Measurements from ENCODE around the gene SUCO. TPM values are rescaled to one million over a fixed set of nuclear protein-coding genes. Genes with fewer than 3 reads are reported as not detected.

SUCO gene
- total RNA-seq, 5 donors from 2014 or later (not counting 1 experiment from before 2014, with no cell fraction given), result 43.7 to 87.1 (median 47.9) TPM

DNA sequence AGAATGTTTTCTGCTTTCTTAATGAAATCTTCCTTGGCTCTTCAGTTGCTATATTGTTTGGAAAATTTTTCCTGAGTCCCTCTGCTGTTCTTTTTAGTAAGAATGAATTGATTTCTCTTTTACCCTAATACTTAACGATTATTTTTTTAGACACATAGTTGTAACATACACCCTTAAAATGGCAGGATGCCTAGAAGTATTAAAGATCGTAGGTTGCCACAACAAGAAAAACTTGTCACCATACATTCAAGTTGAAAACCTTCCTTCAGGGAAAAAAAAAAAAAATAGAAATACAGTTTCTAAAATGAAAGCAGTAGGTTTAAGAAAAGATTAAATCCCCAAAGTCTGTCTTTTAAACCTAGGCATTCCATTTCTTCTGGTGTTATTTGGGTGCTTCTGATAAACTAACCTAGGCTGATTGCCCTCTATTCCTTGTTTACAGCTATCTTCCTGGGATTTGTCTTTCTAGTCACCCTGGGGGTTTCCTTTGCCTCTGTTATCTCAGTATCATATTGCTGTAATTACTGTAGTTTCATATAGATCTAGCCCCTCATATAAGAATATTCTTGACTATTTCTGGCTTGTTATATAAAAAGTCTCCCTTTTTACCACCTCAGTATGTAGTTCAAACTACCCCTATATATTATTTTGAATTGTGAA lies 16.8 kb downstream of the SUCO start:
- Histone ChIP-seq H3K4me3 (ENCODE audit: control insufficient read depth in 1 of 2, extremely low read depth in 1 of 2, low read length in 1 of 2) (no peak overlapping the region), H3K27ac (ENCODE audit: low read length) (no peak overlapping the region), H3K4me1 (ENCODE audit: control insufficient read depth in 1 of 2, extremely low read depth in 1 of 2, insufficient read depth in 2 of 2, low read length in 2 of 2) (peaks cover 4 to 13% of the 10 kb centered on the region in 2 experiments), H3K27me3 (replicated peaks in 1 of 2; ENCODE audit: control insufficient read depth in 2 of 2, extremely low read depth in 1 of 2, insufficient read depth in 2 of 2, low read length in 1 of 2) (no peaks in the 10 kb centered on the region), H3K9me3 (no peaks in the 10 kb centered on the region), H3K36me3 (ENCODE audit: control insufficient read depth in 2 of 2, extremely low read depth in 1 of 2, insufficient read depth in 1 of 2, low read length in 1 of 2) (no peaks in the 10 kb centered on the region)
- Mint-ChIP-seq H3K4me3 (no peak overlapping the region), H3K27me3 (no peaks in the 10 kb centered on the region), H3K9me3 (no peaks in the 10 kb centered on the region), H3K4me1 (peaks cover 28 to 46% (median 36%) of the 10 kb centered on the region in 3 donors), H3K36me3 (peaks cover 5% of the 10 kb centered on the region), H3K27ac (no peak overlapping the region)
- CTCF ChIA-PET, result interaction anchor here in 1 of 2 donors (1.6 kb wide), 1 partner anchor 12 kb away, joined by 3 read pairs; no protein-coding TSS in a partner anchor
- ATAC-seq (replicated peaks in 1 of 4) (no peak), DNase-seq (no peak)
- POLR2A ChIA-PET, result no interaction called here
- no CpG with 5 or more reads among the region's 2 CpGs for WGBS (ENCODE audit: insufficient coverage)

DNA sequence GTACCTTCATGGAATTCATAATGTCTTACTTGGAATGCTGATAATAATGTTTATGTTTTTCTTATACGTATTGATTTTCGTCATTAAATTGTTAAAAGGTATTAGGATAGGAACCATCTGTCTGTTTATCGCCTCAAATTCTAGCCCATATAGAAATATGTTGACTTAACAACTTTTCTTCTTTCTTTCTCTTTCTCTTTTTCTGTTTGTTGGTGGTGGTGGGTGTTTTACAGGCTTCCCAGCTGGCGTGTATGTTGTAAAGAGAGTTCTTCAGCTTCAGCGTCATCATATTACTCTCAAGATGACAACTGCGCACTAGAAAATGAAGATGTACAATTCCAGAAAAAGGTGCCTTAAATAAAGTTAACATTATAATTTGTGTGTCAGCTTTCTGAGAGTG lies 18.3 kb downstream of the SUCO start:
- Mint-ChIP-seq H3K9me3 (no peaks in the 10 kb centered on the region), H3K4me3 (no peak overlapping the region), H3K27me3 (no peaks in the 10 kb centered on the region), H3K4me1 (peaks cover 32 to 54% (median 41%) of the 10 kb centered on the region in 3 donors), H3K36me3 (peaks cover 17% of the 10 kb centered on the region), H3K27ac (no peak overlapping the region)
- WGBS (ENCODE audit: insufficient coverage), result no CpG with 5 or more reads among the region's 6 CpGs
- H3K9me3 ChIP-seq, result no peaks in the 10 kb centered on the region
- DNase-seq (no peak), ATAC-seq (replicated peaks in 1 of 4) (no peak)
- H3K36me3 ChIP-seq (ENCODE audit: control insufficient read depth in 2 of 2, extremely low read depth in 1 of 2, insufficient read depth in 1 of 2, low read length in 1 of 2), result peaks cover 0 to 10% of the 10 kb centered on the region in 2 donors
- H3K4me1 ChIP-seq (ENCODE audit: control insufficient read depth in 1 of 2, extremely low read depth in 1 of 2, insufficient read depth in 2 of 2, low read length in 2 of 2), result peaks cover 0 to 4% of the 10 kb centered on the region in 2 experiments
- no peak overlapping the region for H3K4me3 ChIP-seq (ENCODE audit: control insufficient read depth in 1 of 2, extremely low read depth in 1 of 2, low read length in 1 of 2)
- ChIA-PET CTCF (interaction anchor here in 1 of 2 donors (0.5 to 1.0 kb wide), 2 partner anchors 11 to 191 kb away, joined by 3 to 4 read pairs; no protein-coding TSS in a partner anchor), POLR2A (interaction anchor here in 1 of 2 donors (0.9 kb wide), 1 partner anchor 19 kb away, joined by 3 read pairs; no protein-coding TSS in a partner anchor)
- H3K27me3 ChIP-seq (replicated peaks in 1 of 2; ENCODE audit: control insufficient read depth in 2 of 2, extremely low read depth in 1 of 2, insufficient read depth in 2 of 2, low read length in 1 of 2), result no peaks in the 10 kb centered on the region
- no peak overlapping the region for H3K27ac ChIP-seq (ENCODE audit: low read length)

DNA sequence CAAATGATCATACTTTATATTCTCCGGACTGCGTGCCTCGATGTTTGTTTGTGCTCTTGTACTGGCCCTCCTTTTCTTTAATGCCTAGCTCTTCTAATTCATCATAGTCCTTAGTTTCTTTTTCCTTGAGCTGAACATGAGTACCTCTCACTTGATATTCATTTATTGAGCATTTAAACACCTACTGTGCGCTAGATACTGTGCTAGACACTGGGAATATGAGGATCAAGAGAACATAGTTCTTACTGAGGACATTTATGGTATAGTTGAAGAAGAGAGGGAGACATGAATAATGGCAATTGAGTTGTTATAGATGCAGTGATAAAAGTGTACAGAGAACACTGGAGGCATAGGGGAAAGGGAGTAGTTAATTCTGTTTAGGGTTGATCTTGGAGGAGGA lies 22.0 kb downstream of the SUCO start:
- peaks cover 43% of the 10 kb centered on the region for H3K36me3 Mint-ChIP-seq
- POLR2A ChIA-PET, result no interaction called here
- Histone ChIP-seq H3K9me3 (no peaks in the 10 kb centered on the region), H3K27me3 (replicated peaks in 1 of 2; ENCODE audit: control insufficient read depth in 2 of 2, extremely low read depth in 1 of 2, insufficient read depth in 2 of 2, low read length in 1 of 2) (no peaks in the 10 kb centered on the region), H3K27ac (ENCODE audit: low read length) (no peak overlapping the region), H3K36me3 (ENCODE audit: control insufficient read depth in 2 of 2, extremely low read depth in 1 of 2, insufficient read depth in 1 of 2, low read length in 1 of 2) (peaks cover 0 to 29% of the 10 kb centered on the region in 2 donors), H3K4me3 (ENCODE audit: control insufficient read depth in 1 of 2, extremely low read depth in 1 of 2, low read length in 1 of 2) (no peak overlapping the region), H3K4me1 (ENCODE audit: control insufficient read depth in 1 of 2, extremely low read depth in 1 of 2, insufficient read depth in 2 of 2, low read length in 2 of 2) (peaks cover 0 to under 1% of the 10 kb centered on the region in 2 experiments)
- CTCF ChIA-PET, result no interaction called here
- no peaks in the 10 kb centered on the region for H3K27me3 Mint-ChIP-seq
- DNase-seq (no peak), ATAC-seq (replicated peaks in 1 of 4) (no peak)
- no peak overlapping the region for H3K27ac Mint-ChIP-seq
- no peaks in the 10 kb centered on the region for H3K9me3 Mint-ChIP-seq
- H3K4me1 Mint-ChIP-seq, result peaks cover 25 to 31% (median 28%) of the 10 kb centered on the region in 3 donors
- H3K4me3 Mint-ChIP-seq, result no peak overlapping the region
- 100% methylated on average over 3 of the region's 4 CpGs for WGBS (ENCODE audit: insufficient coverage)

DNA sequence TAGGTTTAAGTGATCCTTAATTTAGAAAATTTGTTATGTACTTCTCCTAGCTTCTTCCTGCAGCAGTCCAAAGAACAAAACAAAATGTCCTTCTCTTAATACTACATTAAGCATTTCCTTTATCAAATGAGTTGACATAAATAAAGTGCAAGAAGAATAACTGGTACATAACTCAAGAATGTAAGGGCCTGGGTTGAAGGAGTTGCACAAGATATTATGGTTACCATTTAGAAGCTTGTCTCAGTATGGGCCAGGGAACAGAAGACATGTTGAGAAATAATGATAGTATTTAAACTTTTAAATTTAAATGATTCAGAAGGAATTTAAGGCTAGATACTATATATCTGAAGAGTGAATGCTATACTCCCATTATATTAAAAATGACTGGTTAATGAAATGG lies 23.5 kb downstream of the SUCO start:
- no peak overlapping the region for H3K4me3 Mint-ChIP-seq
- POLR2A ChIA-PET, result interaction anchor here (0.7 to 0.8 kb wide), 2 partner anchors 22 to 178 kb away, joined by 3 read pairs; no protein-coding TSS in a partner anchor
- Histone ChIP-seq H3K27me3 (replicated peaks in 1 of 2; ENCODE audit: control insufficient read depth in 2 of 2, extremely low read depth in 1 of 2, insufficient read depth in 2 of 2, low read length in 1 of 2) (no peaks in the 10 kb centered on the region), H3K4me1 (ENCODE audit: control insufficient read depth in 1 of 2, extremely low read depth in 1 of 2, insufficient read depth in 2 of 2, low read length in 2 of 2) (no peaks in the 10 kb centered on the region), H3K9me3 (no peaks in the 10 kb centered on the region), H3K27ac (ENCODE audit: low read length) (no peak overlapping the region), H3K36me3 (ENCODE audit: control insufficient read depth in 2 of 2, extremely low read depth in 1 of 2, insufficient read depth in 1 of 2, low read length in 1 of 2) (peaks cover 0 to 43% of the 10 kb centered on the region in 2 donors), H3K4me3 (ENCODE audit: control insufficient read depth in 1 of 2, extremely low read depth in 1 of 2, low read length in 1 of 2) (no peak overlapping the region)
- H3K9me3 Mint-ChIP-seq, result no peaks in the 10 kb centered on the region
- peaks cover 13 to 20% (median 16%) of the 10 kb centered on the region in 3 donors for H3K4me1 Mint-ChIP-seq
- no peaks in the 10 kb centered on the region for H3K27me3 Mint-ChIP-seq
- CTCF ChIA-PET, result interaction anchor here in 1 of 2 donors (1.0 kb wide), 1 partner anchor 164 kb away, joined by 6 read pairs; no protein-coding TSS in a partner anchor
- H3K36me3 Mint-ChIP-seq, result peaks cover 56% of the 10 kb centered on the region
- DNase-seq (no peak), ATAC-seq (replicated peaks in 1 of 4) (no peak)
- no peak overlapping the region for H3K27ac Mint-ChIP-seq

DNA sequence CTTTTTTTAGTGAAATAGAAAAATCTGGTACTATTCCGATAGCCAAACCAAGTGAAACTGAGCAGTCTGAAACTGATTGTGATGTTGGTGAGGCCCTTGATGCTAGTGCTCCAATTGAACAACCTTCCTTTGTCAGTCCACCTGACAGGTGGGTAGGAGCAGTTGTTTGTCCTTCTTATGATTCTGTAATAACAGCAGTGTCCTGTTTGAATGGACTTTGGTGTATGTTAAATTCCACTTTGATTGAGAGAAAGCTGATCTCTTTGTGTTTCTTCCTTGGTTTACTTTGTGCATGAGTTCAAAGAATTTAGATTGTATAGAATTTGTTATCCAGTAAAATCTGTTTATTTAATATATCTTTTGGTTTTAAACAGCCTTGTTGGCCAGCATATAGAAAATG lies 24.3 kb downstream of the SUCO start:
- no peak for DNase-seq
- no peaks in the 10 kb centered on the region for H3K27me3 Mint-ChIP-seq
- Histone ChIP-seq H3K36me3 (ENCODE audit: control insufficient read depth in 2 of 2, extremely low read depth in 1 of 2, insufficient read depth in 1 of 2, low read length in 1 of 2) (peaks cover 0 to 48% of the 10 kb centered on the region in 2 donors), H3K4me1 (ENCODE audit: control insufficient read depth in 1 of 2, extremely low read depth in 1 of 2, insufficient read depth in 2 of 2, low read length in 2 of 2) (no peaks in the 10 kb centered on the region), H3K27me3 (replicated peaks in 1 of 2; ENCODE audit: control insufficient read depth in 2 of 2, extremely low read depth in 1 of 2, insufficient read depth in 2 of 2, low read length in 1 of 2) (no peaks in the 10 kb centered on the region), H3K4me3 (ENCODE audit: control insufficient read depth in 1 of 2, extremely low read depth in 1 of 2, low read length in 1 of 2) (no peak overlapping the region), H3K27ac (ENCODE audit: low read length) (no peak overlapping the region), H3K9me3 (no peaks in the 10 kb centered on the region)
- WGBS (ENCODE audit: insufficient coverage), result no CpG with 5 or more reads among the region's 1 CpG
- ChIA-PET POLR2A (interaction anchor here in 1 of 2 donors (0.9 kb wide), 1 partner anchor 10 kb away, joined by 3 read pairs; no protein-coding TSS in a partner anchor), CTCF (no interaction called here)
- no peaks in the 10 kb centered on the region for H3K9me3 Mint-ChIP-seq
- H3K4me1 Mint-ChIP-seq, result peaks cover 9 to 15% (median 12%) of the 10 kb centered on the region in 3 donors
- no peak overlapping the region for H3K27ac Mint-ChIP-seq
- ATAC-seq (replicated peaks in 1 of 4), result no peak
- no peak overlapping the region for H3K4me3 Mint-ChIP-seq
- peaks cover 62% of the 10 kb centered on the region for H3K36me3 Mint-ChIP-seq

DNA sequence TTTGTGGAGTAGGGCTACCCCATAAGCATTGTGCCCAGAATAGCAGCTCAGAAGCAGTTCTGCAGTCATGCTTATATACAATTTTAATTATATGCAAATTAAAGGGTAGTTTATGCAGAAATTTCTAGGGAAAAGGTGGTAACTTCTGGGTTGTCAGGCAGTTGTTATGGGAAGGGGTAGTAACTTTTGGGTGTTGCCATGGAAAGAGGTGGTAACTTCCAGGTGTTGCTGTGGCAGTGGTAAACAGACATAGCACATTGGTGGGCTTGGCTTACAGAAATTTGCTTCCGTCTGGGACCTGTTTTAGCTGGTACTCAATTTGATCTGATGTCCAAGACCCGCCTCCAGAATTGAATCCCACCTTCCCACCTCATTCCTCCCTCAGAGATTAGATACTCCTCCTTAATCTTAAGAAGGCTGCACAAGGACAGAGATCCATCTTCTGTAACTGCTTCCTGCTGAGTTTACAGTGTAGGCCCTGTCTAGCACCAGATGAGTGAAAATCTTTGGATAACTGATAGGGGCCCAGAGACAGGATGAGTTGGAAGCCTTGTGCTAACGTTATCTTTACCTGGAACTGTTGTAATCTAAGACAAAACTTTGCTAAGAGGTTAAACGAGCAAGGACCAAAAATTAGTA lies 26.7 kb downstream of the SUCO start:
- Mint-ChIP-seq H3K4me3 (no peak overlapping the region), H3K9me3 (no peaks in the 10 kb centered on the region), H3K4me1 (peaks cover 9 to 23% (median 12%) of the 10 kb centered on the region in 3 donors), H3K27me3 (no peaks in the 10 kb centered on the region), H3K27ac (peak overlapping the region in 1 of 2 donors; percentile 23), H3K36me3 (peaks cover 77% of the 10 kb centered on the region)
- CTCF ChIA-PET, result no interaction called here
- Histone ChIP-seq H3K36me3 (ENCODE audit: control insufficient read depth in 2 of 2, extremely low read depth in 1 of 2, insufficient read depth in 1 of 2, low read length in 1 of 2) (peaks cover 6 to 67% of the 10 kb centered on the region in 2 donors), H3K27ac (ENCODE audit: low read length) (no peak overlapping the region), H3K27me3 (replicated peaks in 1 of 2; ENCODE audit: control insufficient read depth in 2 of 2, extremely low read depth in 1 of 2, insufficient read depth in 2 of 2, low read length in 1 of 2) (no peaks in the 10 kb centered on the region), H3K4me3 (ENCODE audit: control insufficient read depth in 1 of 2, extremely low read depth in 1 of 2, low read length in 1 of 2) (no peak overlapping the region), H3K4me1 (ENCODE audit: control insufficient read depth in 1 of 2, extremely low read depth in 1 of 2, insufficient read depth in 2 of 2, low read length in 2 of 2) (no peaks in the 10 kb centered on the region), H3K9me3 (no peaks in the 10 kb centered on the region)
- WGBS (ENCODE audit: insufficient coverage), result 100% methylated on average over 2 of the region's 4 CpGs
- POLR2A ChIA-PET, result interaction anchor here (1.0 to 1.6 kb wide), 2 partner anchors 10 to 13 kb away, joined by 3 to 4 read pairs; no protein-coding TSS in a partner anchor
- DNase-seq, result no peak
- ATAC-seq (replicated peaks in 1 of 4), result no peak

Data from T-cell (primary cell).